Type B pancreatic cell (in vitro differentiated cells): ENCODE data around the gene NPAS1. TPM values are rescaled to one million over a fixed set of nuclear protein-coding genes. Genes with fewer than 3 reads are reported as not detected.

Experiments
- DNase-seq: peaks from one replicate; pipeline ENCODE4 v3.0.0; 2021; ENCODE audit warnings: mixed read lengths; ENCODE audit not compliant: unreplicated experiment; ENCODE audit errors: extremely low spot score
- H3K27ac Mint-ChIP-seq: 2 replicates; pipeline ENCODE4 v1.8.0; 2021; ENCODE audit warnings: mild to moderate bottlenecking, mixed read lengths
- H3K27me3 Mint-ChIP-seq: 2 replicates; pipeline ENCODE4 v1.8.0; 2021; ENCODE audit warnings: mixed read lengths
- H3K36me3 Mint-ChIP-seq: 2 replicates; pipeline ENCODE4 v1.8.0; 2021; ENCODE audit warnings: mixed read lengths
- H3K4me1 Mint-ChIP-seq: one replicate; pipeline ENCODE4 v1.8.0; 2021; ENCODE audit warnings: mixed read lengths; ENCODE audit not compliant: unreplicated experiment
- H3K4me3 Mint-ChIP-seq: 2 replicates; pipeline ENCODE4 v1.8.0; 2021; ENCODE audit warnings: mild to moderate bottlenecking, mixed read lengths
- H3K9me3 Mint-ChIP-seq: 2 replicates; pipeline ENCODE4 v1.8.0; 2021; ENCODE audit warnings: mixed read lengths
- total RNA-seq: library from RNA; stranded (reverse); gene quantifications from 2 replicates; pipeline ENCODE4 v1.2.1, GENCODE V29; 2021; ENCODE audit warnings: low replicate concordance
- TF ChIP-seq, protein P1 (sequence below): fragments of 200-600 bp; sonication (generic); conservative IDR thresholded peaks from 2 replicates; pipeline ENCODE4 v1.5.0; 2021; ENCODE audit warnings: antibody characterized with exemption, mild to moderate bottlenecking

Gene NPAS1
- total RNA-seq, 1 donor from 2014 or later = 3.6 TPM

DNA sequence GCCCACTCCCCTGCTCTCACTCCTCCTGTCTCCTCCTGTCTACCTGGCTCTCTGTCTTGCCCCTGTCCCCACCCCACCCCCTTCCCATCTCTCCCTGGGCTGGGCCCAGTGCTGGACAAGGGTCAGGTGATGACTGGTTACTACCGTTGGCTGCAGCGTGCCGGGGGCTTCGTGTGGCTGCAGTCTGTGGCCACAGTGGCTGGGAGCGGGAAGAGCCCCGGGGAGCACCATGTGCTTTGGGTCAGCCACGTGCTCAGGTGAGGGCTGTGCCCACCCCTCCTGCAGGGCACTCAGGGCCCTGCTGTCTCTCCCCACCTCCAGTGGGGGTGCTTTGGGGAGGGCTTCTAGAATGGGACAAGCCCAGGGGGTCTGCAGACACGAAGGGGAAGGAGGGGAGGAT lies 21.2 kb downstream of the NPAS1 start:
- Mint-ChIP-seq H3K36me3 (no peaks in the 10 kb centered on the region), H3K27ac (no peak overlapping the region), H3K4me1 (peaks cover 4% of the 10 kb centered on the region), H3K27me3 (no peaks in the 10 kb centered on the region), H3K9me3 (no peaks in the 10 kb centered on the region), H3K4me3 (no peak overlapping the region)
- TF ChIP-seq, protein P1, sequence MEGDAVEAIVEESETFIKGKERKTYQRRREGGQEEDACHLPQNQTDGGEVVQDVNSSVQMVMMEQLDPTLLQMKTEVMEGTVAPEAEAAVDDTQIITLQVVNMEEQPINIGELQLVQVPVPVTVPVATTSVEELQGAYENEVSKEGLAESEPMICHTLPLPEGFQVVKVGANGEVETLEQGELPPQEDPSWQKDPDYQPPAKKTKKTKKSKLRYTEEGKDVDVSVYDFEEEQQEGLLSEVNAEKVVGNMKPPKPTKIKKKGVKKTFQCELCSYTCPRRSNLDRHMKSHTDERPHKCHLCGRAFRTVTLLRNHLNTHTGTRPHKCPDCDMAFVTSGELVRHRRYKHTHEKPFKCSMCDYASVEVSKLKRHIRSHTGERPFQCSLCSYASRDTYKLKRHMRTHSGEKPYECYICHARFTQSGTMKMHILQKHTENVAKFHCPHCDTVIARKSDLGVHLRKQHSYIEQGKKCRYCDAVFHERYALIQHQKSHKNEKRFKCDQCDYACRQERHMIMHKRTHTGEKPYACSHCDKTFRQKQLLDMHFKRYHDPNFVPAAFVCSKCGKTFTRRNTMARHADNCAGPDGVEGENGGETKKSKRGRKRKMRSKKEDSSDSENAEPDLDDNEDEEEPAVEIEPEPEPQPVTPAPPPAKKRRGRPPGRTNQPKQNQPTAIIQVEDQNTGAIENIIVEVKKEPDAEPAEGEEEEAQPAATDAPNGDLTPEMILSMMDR = no peak
- no peak for DNase-seq

DNA sequence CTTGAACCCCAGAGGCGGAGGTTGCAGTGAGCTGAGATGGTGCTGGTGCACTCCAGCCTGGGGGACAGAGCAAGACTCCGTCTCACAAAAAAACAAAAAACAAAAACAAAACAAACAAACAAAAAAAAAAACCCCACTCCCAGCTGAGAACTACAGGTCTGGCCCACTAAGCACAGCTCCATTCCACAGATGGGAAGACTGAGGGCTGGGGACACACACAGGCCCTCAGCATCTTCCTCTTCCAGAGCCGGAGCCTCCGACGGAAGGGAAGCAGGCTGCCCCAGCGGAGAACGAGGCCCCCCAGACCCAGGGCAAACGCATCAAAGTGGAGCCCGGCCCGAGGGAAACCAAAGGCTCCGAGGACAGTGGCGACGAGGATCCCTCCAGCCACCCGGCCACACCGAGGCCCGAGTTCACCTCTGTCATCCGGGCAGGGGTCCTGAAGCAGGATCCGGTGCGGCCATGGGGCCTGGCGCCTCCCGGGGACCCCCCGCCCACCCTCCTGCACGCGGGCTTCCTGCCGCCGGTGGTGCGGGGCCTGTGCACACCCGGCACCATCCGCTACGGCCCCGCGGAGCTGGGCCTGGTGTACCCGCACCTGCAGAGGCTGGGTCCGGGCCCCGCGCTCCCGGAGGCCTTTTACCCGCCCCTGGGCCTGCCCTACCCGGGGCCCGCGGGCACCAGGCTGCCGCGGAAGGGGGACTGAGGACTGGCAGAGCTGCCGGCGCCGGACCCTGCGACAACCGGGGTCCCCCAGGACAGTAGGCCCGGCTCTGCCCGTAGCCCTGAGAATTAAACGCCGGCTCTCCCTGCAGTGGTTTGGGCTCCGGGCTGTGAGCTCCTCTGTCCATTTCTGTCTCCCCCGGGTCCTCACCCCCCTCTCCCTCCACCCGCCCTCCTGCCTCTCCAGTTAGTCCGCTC lies 25.6 kb downstream of the NPAS1 start:
- Mint-ChIP-seq H3K27me3 (no peaks in the 10 kb centered on the region), H3K9me3 (no peaks in the 10 kb centered on the region), H3K36me3 (no peaks in the 10 kb centered on the region), H3K4me3 (no peak overlapping the region), H3K27ac (no peak overlapping the region), H3K4me1 (peaks cover 8% of the 10 kb centered on the region)
- TF ChIP-seq, protein P1 = no peak
- no peak for DNase-seq

DNA sequence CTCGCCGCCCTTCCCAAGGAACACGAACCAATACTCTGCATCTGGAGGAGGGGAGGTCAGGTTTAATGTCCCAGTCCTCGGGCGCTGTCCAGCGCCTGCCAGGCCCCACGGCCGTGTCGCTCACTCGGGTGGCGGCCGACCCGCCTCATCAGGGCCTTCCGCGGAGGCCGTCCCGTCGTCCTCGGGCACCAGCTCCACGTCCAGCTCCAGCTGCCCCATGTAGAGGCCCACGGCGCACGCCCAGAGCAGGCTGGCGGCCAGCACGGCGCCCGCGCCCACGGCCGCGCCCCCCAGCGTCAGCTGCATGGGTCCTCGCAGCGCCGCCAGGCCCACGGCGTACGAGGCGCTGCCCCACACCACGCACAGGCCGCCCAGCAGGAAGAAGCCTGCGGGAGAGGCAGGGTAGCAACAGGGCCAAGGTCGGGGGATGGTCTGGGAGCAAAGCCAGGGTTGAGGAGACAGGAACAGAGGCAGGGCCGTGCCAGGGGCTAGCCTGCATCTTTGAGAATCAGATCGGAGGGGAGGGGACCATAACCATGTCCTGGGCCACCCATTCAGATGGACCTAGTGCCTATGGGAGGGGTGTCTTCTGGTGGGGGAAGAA lies 26.3 kb downstream of the NPAS1 start:
- H3K9me3 Mint-ChIP-seq = no peaks in the 10 kb centered on the region
- no peaks in the 10 kb centered on the region for H3K27me3 Mint-ChIP-seq
- no peaks in the 10 kb centered on the region for H3K36me3 Mint-ChIP-seq
- H3K4me3 Mint-ChIP-seq = no peak overlapping the region
- H3K4me1 Mint-ChIP-seq = peaks cover 8% of the 10 kb centered on the region
- TF ChIP-seq, protein P1 = no peak
- no peak overlapping the region for H3K27ac Mint-ChIP-seq
- DNase-seq = no peak

DNA sequence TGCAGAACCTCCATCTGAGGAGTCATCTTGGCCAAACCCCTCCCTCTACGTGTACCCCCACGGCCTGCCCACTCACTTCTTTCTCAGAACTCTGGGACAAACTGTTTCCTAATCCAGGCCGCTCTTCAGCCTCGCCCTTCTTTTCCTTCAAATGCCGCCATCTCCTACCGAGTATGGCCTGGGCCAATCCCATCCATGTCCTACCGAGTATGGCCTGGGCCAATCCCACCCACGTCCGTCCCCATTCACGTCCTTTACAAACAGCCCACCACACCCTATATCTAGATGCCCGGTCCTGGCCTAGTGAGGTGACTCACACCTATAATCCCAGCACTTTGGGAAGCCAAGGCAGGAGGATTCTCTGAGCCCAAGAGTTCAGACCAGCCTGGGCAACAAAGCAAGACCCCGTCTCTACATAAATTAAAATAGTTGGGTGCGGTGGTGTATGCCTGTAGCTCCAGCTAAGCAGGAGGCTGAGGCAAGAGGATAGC lies 27.7 kb downstream of the NPAS1 start:
- peak overlapping the region; percentile 100 for H3K4me3 Mint-ChIP-seq
- peaks cover 8% of the 10 kb centered on the region for H3K4me1 Mint-ChIP-seq
- no peaks in the 10 kb centered on the region for H3K9me3 Mint-ChIP-seq
- TF ChIP-seq, protein P1 = no peak
- peak overlapping the region; percentile 89 for H3K27ac Mint-ChIP-seq
- H3K36me3 Mint-ChIP-seq = no peaks in the 10 kb centered on the region
- no peak for DNase-seq
- no peaks in the 10 kb centered on the region for H3K27me3 Mint-ChIP-seq

DNA sequence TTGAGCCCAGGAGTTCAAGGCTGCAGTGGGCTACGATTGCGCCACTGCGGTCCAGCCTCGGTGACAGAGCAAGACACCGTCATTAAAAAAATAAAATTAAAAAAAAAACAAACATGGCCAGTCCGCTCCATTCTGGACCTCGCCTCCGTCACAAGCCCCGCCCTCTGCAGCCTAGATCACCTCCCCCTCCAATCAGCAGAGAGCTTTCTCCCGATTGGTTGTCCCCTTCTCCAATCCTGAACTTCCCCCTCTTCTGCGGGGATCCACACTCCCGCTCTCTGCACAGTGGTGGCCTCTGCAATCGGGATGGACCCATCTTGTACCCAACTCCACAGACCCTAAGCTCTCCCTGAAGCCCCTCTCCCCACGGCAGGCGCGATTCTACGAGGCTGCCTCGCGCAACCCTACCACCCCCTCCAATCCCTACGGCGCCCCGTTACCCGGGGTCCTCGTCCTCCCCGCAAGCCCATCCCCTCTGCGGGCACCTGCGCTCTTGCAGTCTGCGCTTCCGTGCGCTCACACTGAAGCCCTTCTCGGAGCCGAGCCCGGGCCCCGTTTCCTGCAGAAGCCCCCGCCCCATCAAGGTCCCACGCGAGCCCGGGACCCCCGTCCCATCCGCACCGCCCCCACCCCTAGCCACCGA lies 28.2 kb downstream of the NPAS1 start:
- DNase-seq = peak; percentile 85
- Mint-ChIP-seq H3K27me3 (no peaks in the 10 kb centered on the region), H3K9me3 (no peaks in the 10 kb centered on the region), H3K27ac (peak overlapping the region; percentile 89), H3K4me1 (peaks cover 8% of the 10 kb centered on the region), H3K4me3 (peak overlapping the region; percentile 100), H3K36me3 (no peaks in the 10 kb centered on the region)
- TF ChIP-seq, protein P1 = no peak
